Measurements from ENCODE around the gene FOXE1.

GRCh38 chr9:97852399-97853055 is 499 bp upstream of the FOXE1 start:
- no peak for TF ChIP-seq POLR2A (IDR thresholded peaks at IDR 0.05)
- TF ChIP-seq EP300 (IDR thresholded peaks at IDR 0.05; ENCODE audit: low read depth), result no peak
- no peak for TF ChIP-seq CTCF (IDR thresholded peaks at IDR 0.05)
- no peak for TF ChIP-seq POLR2AphosphoS5 (IDR thresholded peaks at IDR 0.05)

Measured in transverse colon (tissue), 4 donors.